RWPE1 (cell line): ENCODE measurements around the gene RHCE.
"Not testable (repeated sequence)": the region's sequence is repeated elsewhere in the genome, so short reads cannot be mapped to it uniquely, and the experiment has no call there.

Experiments
- CTCF ChIA-PET: fragments of 350-600 bp; sonication (Branson Sonifier 250); formaldehyde crosslinking; extraction: SDS; loops from one replicate; lab custom pipeline; 2021; lab: Yijun Ruan, JAX
- POLR2A ChIA-PET: fragments of 400-600 bp; formaldehyde crosslinking; extraction: SDS; loops from one replicate; lab custom pipeline; 2020; ENCODE audit warnings: antibody characterized with exemption; ENCODE audit not compliant: low non-redundant PET; lab: Yijun Ruan, JAX
- DNase-seq: peaks from one replicate; pipeline ENCODE4 v3.0.0; 2012; ENCODE audit warnings: low spot score
- H3K27ac ChIP-seq: fragments of 450-650 bp; 2 replicates; pipeline ENCODE4 v1.5.1; 2017
- TF ChIP-seq, protein P1 (sequence below): fragments of 450-650 bp; conservative IDR thresholded peaks from 2 replicates; pipeline ENCODE4 v1.5.1; 2017; ENCODE audit warnings: low read depth, mild to moderate bottlenecking

RHCE gene

DNA sequence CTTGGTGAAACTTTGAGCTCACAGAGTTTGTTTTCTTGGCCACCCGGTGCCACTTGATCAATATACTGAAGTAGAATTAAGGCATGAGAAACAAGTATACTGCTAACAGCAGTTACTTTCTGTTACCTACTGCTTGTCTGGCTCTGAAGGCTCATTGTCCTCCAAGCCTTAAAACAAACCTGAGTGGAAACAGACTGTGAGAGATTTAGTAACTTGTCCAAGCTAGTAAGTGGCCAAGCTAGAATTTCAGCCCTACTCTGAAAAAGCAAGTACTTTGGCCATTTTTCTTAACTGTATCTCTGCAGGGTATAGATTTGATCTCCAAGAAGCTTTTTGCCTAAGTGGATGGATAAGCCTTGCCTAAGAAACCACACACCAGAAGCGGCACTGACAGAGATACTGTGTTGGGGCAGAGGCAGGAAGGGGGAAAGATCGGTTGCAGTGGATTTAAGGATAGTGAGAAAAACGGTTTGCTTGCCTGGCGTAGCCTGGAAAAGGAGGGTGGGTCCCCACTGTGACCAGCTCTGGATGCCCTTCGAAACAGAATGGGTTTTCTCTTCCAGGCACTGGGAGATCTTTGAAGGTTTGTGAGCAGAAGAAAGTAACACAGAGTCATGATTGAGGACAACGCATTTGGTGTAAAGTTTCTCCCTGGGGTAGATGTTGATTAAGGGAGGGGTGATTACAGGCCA lies 8.0 kb upstream of the RHCE start:
- H3K27ac ChIP-seq = no peak overlapping the region
- TF ChIP-seq, protein P1, sequence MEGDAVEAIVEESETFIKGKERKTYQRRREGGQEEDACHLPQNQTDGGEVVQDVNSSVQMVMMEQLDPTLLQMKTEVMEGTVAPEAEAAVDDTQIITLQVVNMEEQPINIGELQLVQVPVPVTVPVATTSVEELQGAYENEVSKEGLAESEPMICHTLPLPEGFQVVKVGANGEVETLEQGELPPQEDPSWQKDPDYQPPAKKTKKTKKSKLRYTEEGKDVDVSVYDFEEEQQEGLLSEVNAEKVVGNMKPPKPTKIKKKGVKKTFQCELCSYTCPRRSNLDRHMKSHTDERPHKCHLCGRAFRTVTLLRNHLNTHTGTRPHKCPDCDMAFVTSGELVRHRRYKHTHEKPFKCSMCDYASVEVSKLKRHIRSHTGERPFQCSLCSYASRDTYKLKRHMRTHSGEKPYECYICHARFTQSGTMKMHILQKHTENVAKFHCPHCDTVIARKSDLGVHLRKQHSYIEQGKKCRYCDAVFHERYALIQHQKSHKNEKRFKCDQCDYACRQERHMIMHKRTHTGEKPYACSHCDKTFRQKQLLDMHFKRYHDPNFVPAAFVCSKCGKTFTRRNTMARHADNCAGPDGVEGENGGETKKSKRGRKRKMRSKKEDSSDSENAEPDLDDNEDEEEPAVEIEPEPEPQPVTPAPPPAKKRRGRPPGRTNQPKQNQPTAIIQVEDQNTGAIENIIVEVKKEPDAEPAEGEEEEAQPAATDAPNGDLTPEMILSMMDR = no peak
- POLR2A ChIA-PET = interaction anchor here (0.6 kb wide), 1 partner anchor 35 kb away, joined by 7 read pairs; no protein-coding TSS in a partner anchor
- no peak for DNase-seq
- CTCF ChIA-PET = interaction anchor here (0.6 kb wide), 1 partner anchor 1910 kb away, joined by 4 read pairs; no protein-coding TSS in a partner anchor

DNA sequence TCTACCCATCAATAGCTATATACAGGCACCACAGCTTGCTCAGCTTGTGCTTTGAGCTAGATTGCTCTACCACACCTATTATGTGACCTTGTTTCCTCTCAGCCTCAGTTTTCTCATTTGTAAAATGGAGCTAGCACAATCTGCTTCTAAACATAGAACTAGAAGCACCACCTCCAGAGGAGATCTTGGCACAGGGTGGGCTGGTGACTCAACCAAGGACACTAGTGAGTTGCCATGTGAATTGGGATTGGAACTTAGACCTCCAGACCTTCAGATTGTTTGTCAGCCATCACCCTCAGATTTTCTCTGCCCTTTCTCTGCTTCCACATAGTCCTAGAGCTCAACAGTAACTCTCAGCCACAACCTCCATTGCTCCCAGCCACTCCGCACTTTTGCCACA lies 7.1 kb upstream of the RHCE start:
- no peak for DNase-seq
- H3K27ac ChIP-seq = no peak overlapping the region
- ChIA-PET CTCF (interaction anchor here (0.6 to 1.0 kb wide), 2 partner anchors 93 to 715 kb away, joined by 4 read pairs; no protein-coding TSS in a partner anchor), POLR2A (no interaction called here)
- TF ChIP-seq, protein P1 = no peak

DNA sequence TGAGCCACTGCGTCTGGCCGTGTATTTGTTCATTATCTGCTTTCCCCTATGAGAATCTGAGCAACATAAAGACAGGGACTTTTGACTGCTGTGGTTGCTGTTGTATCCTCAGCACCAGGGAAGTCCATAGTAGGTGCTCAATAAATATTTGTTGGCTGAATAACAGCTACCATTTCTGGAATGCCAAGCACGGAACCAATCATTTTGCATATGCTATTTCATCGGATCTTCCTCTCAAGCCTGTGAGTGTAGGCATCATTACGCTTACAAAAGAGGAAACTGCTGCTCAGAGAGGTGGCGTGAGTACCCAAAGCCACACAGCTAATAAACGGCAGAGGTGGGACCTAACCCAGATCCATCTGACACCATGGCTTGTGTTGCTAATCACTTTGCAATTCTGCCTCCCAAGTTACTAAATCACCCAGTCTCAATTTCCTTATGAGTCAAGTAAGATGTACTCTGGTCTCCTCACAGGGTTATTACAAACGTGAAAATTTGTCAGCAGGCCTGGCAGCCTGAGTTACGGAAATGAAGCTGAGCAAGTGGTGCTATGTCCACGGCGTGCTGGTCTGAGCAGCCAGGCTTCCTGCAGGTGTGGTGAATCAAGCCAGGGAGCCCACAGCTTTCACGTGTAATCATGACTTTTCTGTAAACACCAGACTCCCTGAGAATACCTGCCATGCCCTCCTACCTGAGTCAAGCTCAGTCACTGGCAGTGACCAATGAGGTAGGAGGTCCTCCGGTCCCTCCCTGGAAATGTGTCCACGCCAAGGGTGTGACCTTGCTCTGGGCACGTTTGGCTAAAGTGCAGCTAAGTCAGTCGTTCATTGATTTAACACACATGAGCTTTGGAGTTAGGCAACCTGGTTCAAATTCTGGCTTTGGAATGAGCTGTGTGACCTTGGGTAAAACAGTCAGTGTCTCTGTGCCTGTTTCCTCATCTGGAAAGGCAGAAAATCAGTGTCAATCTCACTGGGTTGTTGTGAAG lies 4.8 kb upstream of the RHCE start:
- TF ChIP-seq, protein P1 = no peak
- ChIA-PET POLR2A (interaction anchor here (0.6 kb wide), 1 partner anchor 600 kb away, joined by 3 read pairs; no protein-coding TSS in a partner anchor), CTCF (no interaction called here)
- DNase-seq = peak; percentile 48
- peak overlapping the region; percentile 50 for H3K27ac ChIP-seq

DNA sequence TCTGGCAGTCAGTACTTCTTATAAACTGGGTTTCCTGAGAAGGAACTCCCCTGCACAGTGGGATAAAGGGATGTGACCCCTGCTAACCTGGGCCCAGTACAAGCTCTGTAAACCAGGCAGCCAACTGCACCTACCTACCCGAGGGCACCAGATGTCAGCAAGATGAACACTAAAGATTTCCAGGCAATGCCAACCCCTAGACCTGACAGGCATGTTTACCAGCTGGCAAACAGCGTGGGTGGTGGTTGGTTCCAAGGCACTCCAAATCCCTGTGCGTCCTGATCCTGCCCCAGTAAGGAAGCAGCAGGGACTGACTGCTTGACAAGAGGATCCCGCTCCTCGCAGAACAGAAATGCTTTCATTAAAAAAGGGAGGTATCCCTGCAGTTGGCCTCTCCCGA lies 2.6 kb upstream of the RHCE start:
- H3K27ac ChIP-seq, POLR2A ChIA-PET, DNase-seq: not testable (repeated sequence)
- CTCF ChIA-PET = interaction anchor here (0.6 kb wide), 1 partner anchor 81 kb away, joined by 3 read pairs; no protein-coding TSS in a partner anchor

DNA sequence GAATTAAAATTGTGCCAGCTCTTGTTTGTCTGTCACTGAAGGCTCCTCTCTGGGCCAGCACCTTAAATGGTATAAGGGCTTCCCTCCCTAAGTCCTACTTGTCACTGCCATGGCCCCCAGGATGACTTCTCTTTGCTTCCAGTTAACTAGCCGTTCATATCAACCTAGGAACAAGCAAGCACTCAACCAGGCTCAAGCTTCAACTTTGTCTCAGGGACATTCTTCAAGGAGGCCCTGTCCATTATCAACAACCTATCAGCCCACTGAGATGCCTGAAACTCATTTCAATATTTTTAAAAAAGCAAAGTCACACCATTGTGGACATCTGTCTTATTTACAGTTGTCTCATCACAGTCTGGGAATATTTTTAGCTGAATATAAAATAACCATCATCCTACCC lies 1.3 kb downstream of the RHCE start:
- H3K27ac ChIP-seq, DNase-seq, POLR2A ChIA-PET: not testable (repeated sequence)
- CTCF ChIA-PET = interaction anchor here (0.6 kb wide), 1 partner anchor 218 kb away, joined by 9 read pairs; no protein-coding TSS in a partner anchor

DNA sequence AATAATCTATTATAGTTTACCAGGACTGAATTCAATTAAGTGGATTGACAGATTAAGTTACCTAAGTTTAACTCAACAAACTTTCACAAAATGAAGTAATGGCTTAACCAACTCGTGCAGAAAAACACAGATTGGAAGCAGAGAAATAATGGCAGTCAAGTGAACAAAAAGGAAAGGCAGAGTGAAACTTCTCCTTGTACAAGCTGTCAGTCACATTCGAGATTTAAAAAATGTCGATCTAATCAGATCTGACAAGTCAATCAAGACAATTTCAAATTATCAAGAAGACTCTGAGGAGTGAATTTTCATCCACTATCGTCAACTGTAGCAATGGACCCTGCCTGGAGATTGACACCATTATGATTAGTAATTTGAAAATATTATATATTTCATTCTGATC lies 3.3 kb downstream of the RHCE start:
- CTCF ChIA-PET, POLR2A ChIA-PET, H3K27ac ChIP-seq, DNase-seq: not testable (repeated sequence)

DNA sequence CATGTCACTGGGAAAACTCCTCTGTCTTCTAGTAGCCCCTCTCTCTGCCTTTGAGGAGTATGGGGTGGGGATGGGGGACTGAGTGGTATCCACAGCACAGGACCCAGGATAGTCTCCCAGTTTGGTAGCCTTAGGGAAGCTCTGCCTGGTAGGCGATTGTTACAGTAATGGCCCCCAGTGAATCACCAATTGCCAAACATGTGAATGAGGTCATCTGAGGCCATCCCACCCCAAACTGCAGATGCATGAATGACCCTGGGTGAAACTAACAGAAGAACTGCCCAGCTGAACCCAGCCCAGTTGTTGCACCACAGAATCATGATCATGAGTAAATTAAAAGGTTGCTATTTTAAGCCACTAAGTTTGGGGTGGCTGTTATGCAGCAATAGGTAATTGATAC lies 6.0 kb downstream of the RHCE start:
- DNase-seq, CTCF ChIA-PET, POLR2A ChIA-PET, H3K27ac ChIP-seq: not testable (repeated sequence)

DNA sequence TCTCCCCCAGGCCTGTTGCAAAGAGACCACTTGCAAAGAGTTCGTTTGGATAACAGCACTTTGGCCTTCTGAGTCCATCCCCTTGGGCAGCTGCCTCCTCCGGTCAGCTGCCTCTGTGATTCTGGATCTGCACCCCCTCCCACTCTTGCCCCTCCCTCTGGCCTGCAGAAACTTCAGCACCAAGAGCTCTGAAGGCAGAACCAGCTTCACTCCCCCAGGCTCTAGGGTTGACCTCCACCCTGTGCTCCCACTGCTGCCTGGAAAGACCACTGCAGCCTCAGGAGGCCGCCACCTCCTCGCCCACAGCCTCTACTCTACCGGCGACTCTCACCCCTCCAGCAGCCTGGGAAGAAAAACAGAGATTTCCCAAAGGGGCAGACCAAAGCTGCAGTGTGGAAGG lies 6.5 kb downstream of the RHCE start:
- POLR2A ChIA-PET, DNase-seq, H3K27ac ChIP-seq, CTCF ChIA-PET: not testable (repeated sequence)

DNA sequence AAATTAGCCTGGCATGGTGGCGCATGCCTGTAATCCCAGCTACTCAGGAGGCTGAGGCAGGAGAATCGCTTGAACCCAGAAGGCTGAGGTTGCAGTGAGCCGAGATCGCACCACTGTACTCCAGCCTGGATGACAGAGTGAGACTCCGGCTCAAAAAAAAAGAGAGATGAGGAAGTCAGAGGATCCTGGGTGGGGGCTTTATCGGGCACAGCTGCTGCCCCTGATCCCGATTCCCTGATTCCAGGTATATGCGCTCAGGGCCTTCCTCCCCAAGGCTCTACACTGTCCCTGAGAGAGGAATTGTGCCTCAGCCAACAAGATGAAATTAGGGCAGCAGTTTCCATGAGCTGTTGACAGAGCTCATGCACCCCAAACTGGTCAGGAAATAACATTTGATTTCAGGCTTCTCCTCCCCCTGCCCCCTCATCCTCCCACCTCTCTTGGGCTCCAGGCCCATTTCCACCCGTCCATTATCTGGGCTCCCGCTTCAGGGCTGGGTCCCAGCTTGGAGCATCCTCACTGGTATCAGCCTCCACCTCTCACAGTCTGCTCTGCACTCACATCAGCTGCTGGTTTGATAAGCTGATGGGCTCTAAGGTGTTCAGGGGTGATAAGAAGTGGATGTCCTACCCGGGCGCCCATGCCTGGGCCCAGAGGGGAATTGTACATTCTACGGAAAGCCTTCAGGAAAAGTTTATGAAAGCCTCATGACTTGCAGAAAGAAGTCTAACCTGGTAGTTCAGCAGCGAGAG lies 7.6 kb downstream of the RHCE start:
- H3K27ac ChIP-seq, POLR2A ChIA-PET, DNase-seq: not testable (repeated sequence)
- CTCF ChIA-PET = interaction anchor here (0.6 kb wide), 1 partner anchor 100 kb away, joined by 3 read pairs; no protein-coding TSS in a partner anchor

DNA sequence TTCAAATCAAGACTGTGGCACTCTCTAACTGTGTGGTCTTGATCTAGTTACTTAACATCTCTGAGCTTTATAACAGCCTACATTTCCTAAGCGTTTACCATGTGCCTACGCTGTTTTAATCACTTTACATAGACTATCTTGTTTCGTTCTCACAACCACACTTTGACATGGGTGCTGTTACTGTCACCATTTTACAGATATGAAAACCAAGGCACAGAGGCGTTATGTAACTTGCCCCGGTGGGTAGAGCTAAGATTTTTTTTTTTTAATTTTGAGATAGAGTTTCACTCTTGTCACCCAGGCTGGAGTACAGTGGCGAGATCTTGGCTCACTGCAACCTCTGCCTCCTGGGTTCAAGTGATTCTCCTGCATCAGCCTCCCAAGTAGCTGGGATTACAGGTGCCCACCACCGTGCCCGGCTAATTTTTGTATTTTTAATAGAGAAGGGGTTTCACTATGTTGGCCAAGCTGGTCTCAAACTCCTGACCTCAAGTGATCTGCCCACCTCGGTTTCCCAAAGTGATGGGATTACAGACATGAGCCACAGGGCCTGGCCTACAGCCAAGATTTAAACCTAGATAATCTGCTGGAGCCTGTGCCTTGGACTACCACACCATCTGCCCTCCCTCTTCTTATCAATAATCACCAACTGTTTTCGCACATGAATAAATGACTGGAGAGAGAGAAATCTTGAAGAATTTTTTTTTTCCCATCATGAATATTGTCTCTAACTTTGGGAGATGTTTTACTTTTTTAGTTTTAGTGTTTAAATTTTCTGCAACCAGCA lies 10.8 kb downstream of the RHCE start:
- CTCF ChIA-PET, DNase-seq, POLR2A ChIA-PET, H3K27ac ChIP-seq: not testable (repeated sequence)

DNA sequence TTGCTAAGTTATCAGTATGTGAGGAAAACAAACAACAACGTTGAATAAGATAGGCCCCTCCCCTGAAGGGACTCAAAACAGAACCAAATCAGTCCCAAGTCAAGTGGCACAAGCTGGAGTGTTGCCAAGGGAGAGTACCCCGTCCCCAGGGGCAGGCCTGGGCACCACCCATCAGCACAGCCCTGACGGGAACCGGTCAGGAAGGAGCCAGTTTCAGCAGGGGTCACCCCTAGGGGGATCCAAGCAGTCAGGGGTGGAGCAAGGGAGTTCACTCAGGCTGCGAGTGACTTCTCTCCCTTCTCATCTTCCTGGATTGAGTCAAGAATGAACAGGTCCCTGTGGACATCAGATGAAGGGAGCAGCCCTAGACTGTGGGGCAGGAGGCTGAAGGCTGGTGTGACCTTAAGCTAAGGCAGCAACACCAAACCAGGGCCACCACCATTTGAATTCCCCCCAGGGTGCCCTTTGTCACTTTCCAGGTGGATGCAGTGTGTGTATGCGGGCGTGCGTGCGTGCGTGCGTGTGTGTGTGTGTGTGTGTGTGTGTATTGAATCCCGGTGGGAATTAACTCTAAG lies 14.8 kb downstream of the RHCE start:
- DNase-seq, POLR2A ChIA-PET, H3K27ac ChIP-seq: not testable (repeated sequence)
- CTCF ChIA-PET = interaction anchor here (0.7 kb wide), 1 partner anchor 194 kb away, joined by 3 read pairs; no protein-coding TSS in a partner anchor
